ENCODE data around the gene CD1E.
"Not testable (repeated sequence)": the region's sequence is repeated elsewhere in the genome, so short reads cannot be mapped to it uniquely, and the experiment has no call there.

CD1E gene

GRCh38 chr1:158334526-158335212, 19.0 kb upstream of the CD1E start:
- Histone ChIP-seq H2AFZ (ENCODE audit: low read depth, low read length) (no peak overlapping the region), H3K4me1 (ENCODE audit: insufficient read depth, low read length) (no peaks in the 10 kb centered on the region), H3K9me3 (ENCODE audit: low read length) (no peaks in the 10 kb centered on the region), H3K4me3 (ENCODE audit: low read length) (no peak overlapping the region), H3K27me3 (ENCODE audit: insufficient read depth, low read length) (no peaks in the 10 kb centered on the region), H3K36me3 (ENCODE audit: insufficient read depth, low read length) (no peaks in the 10 kb centered on the region)

- Histone ChIP-seq H3K4me1 (ENCODE audit: insufficient read depth, low read length) (no peaks in the 10 kb centered on the region), H3K9me3 (ENCODE audit: low read length) (no peaks in the 10 kb centered on the region), H2AFZ (ENCODE audit: low read depth, low read length) (no peak overlapping the region)
These were observed 18.5 kb upstream of the CD1E start for GRCh38 chr1:158335213-158335532.

GRCh38 chr1:158336413-158336812, 17.3 kb upstream of the CD1E start:
- not testable (repeated sequence) for H2AFZ ChIP-seq (ENCODE audit: low read depth, low read length); H3K4me3 ChIP-seq (ENCODE audit: low read length); H3K4me1 ChIP-seq (ENCODE audit: insufficient read depth, low read length); H3K9me3 ChIP-seq (ENCODE audit: low read length); H3K36me3 ChIP-seq (ENCODE audit: insufficient read depth, low read length); H3K27me3 ChIP-seq (ENCODE audit: insufficient read depth, low read length)

More at GRCh38 chr1:158335213-158335532, 18.5 kb upstream of the CD1E start:
- no peak overlapping the region for H3K4me3 ChIP-seq (ENCODE audit: low read length)
- no peaks in the 10 kb centered on the region for H3K36me3 ChIP-seq (ENCODE audit: insufficient read depth, low read length)
- no peaks in the 10 kb centered on the region for H3K27me3 ChIP-seq (ENCODE audit: insufficient read depth, low read length)

GRCh38 chr1:158348946-158349345, 4.7 kb upstream of the CD1E start:
- H2AFZ ChIP-seq (ENCODE audit: low read depth, low read length); H3K27me3 ChIP-seq (ENCODE audit: insufficient read depth, low read length); H3K36me3 ChIP-seq (ENCODE audit: insufficient read depth, low read length); H3K4me1 ChIP-seq (ENCODE audit: insufficient read depth, low read length); H3K4me3 ChIP-seq (ENCODE audit: low read length); H3K9me3 ChIP-seq (ENCODE audit: low read length): not testable (repeated sequence)

GRCh38 chr1:158354255-158354654, 561 bp downstream of the CD1E start:
- Histone ChIP-seq H2AFZ (ENCODE audit: low read depth, low read length) (no peak overlapping the region), H3K4me1 (ENCODE audit: insufficient read depth, low read length) (no peaks in the 10 kb centered on the region), H3K27me3 (ENCODE audit: insufficient read depth, low read length) (no peaks in the 10 kb centered on the region), H3K4me3 (ENCODE audit: low read length) (no peak overlapping the region), H3K9me3 (ENCODE audit: low read length) (no peaks in the 10 kb centered on the region), H3K36me3 (ENCODE audit: insufficient read depth, low read length) (no peaks in the 10 kb centered on the region)

GRCh38 chr1:158355773-158356285, 2.1 kb downstream of the CD1E start:
- Histone ChIP-seq H3K4me1 (ENCODE audit: insufficient read depth, low read length) (no peaks in the 10 kb centered on the region), H3K4me3 (ENCODE audit: low read length) (no peak overlapping the region), H3K27me3 (ENCODE audit: insufficient read depth, low read length) (no peaks in the 10 kb centered on the region), H3K9me3 (ENCODE audit: low read length) (no peaks in the 10 kb centered on the region), H2AFZ (ENCODE audit: low read depth, low read length) (no peak overlapping the region), H3K36me3 (ENCODE audit: insufficient read depth, low read length) (no peaks in the 10 kb centered on the region)

GRCh38 chr1:158356616-158357015, 2.9 kb downstream of the CD1E start:
- no peak overlapping the region for H3K4me3 ChIP-seq (ENCODE audit: low read length)
- no peaks in the 10 kb centered on the region for H3K36me3 ChIP-seq (ENCODE audit: insufficient read depth, low read length)
- no peaks in the 10 kb centered on the region for H3K9me3 ChIP-seq (ENCODE audit: low read length)
- no peaks in the 10 kb centered on the region for H3K4me1 ChIP-seq (ENCODE audit: insufficient read depth, low read length)
- no peak overlapping the region for H2AFZ ChIP-seq (ENCODE audit: low read depth, low read length)
- no peaks in the 10 kb centered on the region for H3K27me3 ChIP-seq (ENCODE audit: insufficient read depth, low read length)

GRCh38 chr1:158357441-158357840, 3.7 kb downstream of the CD1E start:
- no peaks in the 10 kb centered on the region for H3K36me3 ChIP-seq (ENCODE audit: insufficient read depth, low read length)
- H3K9me3 ChIP-seq (ENCODE audit: low read length) = no peaks in the 10 kb centered on the region
- no peaks in the 10 kb centered on the region for H3K27me3 ChIP-seq (ENCODE audit: insufficient read depth, low read length)
- H3K4me3 ChIP-seq (ENCODE audit: low read length) = no peak overlapping the region
- H3K4me1 ChIP-seq (ENCODE audit: insufficient read depth, low read length) = no peaks in the 10 kb centered on the region
- H2AFZ ChIP-seq (ENCODE audit: low read depth, low read length) = no peak overlapping the region

GRCh38 chr1:158362482-158362881, 8.8 kb downstream of the CD1E start:
- H3K4me1 ChIP-seq (ENCODE audit: insufficient read depth, low read length) = no peaks in the 10 kb centered on the region
- no peaks in the 10 kb centered on the region for H3K27me3 ChIP-seq (ENCODE audit: insufficient read depth, low read length)
- H3K36me3 ChIP-seq (ENCODE audit: insufficient read depth, low read length) = no peaks in the 10 kb centered on the region
- no peak overlapping the region for H2AFZ ChIP-seq (ENCODE audit: low read depth, low read length)
- H3K4me3 ChIP-seq (ENCODE audit: low read length) = no peak overlapping the region
- no peaks in the 10 kb centered on the region for H3K9me3 ChIP-seq (ENCODE audit: low read length)

- Histone ChIP-seq H3K4me3 (ENCODE audit: low read length) (no peak overlapping the region), H3K36me3 (ENCODE audit: insufficient read depth, low read length) (no peaks in the 10 kb centered on the region), H3K4me1 (ENCODE audit: insufficient read depth, low read length) (no peaks in the 10 kb centered on the region), H2AFZ (ENCODE audit: low read depth, low read length) (no peak overlapping the region), H3K9me3 (ENCODE audit: low read length) (no peaks in the 10 kb centered on the region), H3K27me3 (ENCODE audit: insufficient read depth, low read length) (no peaks in the 10 kb centered on the region)
These were observed 9.2 kb downstream of the CD1E start for GRCh38 chr1:158362941-158363340.

GRCh38 chr1:158366783-158367182, 13.1 kb downstream of the CD1E start:
- Histone ChIP-seq H3K4me3 (ENCODE audit: low read length) (no peak overlapping the region), H2AFZ (ENCODE audit: low read depth, low read length) (no peak overlapping the region), H3K9me3 (ENCODE audit: low read length) (no peaks in the 10 kb centered on the region), H3K36me3 (ENCODE audit: insufficient read depth, low read length) (no peaks in the 10 kb centered on the region), H3K4me1 (ENCODE audit: insufficient read depth, low read length) (no peaks in the 10 kb centered on the region), H3K27me3 (ENCODE audit: insufficient read depth, low read length) (no peaks in the 10 kb centered on the region)

- Histone ChIP-seq H3K4me3 (ENCODE audit: low read length) (no peak overlapping the region), H3K27me3 (ENCODE audit: insufficient read depth, low read length) (no peaks in the 10 kb centered on the region), H3K9me3 (ENCODE audit: low read length) (no peaks in the 10 kb centered on the region), H3K36me3 (ENCODE audit: insufficient read depth, low read length) (no peaks in the 10 kb centered on the region), H2AFZ (ENCODE audit: low read depth, low read length) (no peak overlapping the region), H3K4me1 (ENCODE audit: insufficient read depth, low read length) (no peaks in the 10 kb centered on the region)
These were observed 17.7 kb downstream of the CD1E start for GRCh38 chr1:158371188-158371953.

- not testable (repeated sequence) for H3K9me3 ChIP-seq (ENCODE audit: low read length); H3K27me3 ChIP-seq (ENCODE audit: insufficient read depth, low read length); H3K36me3 ChIP-seq (ENCODE audit: insufficient read depth, low read length); H3K4me1 ChIP-seq (ENCODE audit: insufficient read depth, low read length); H2AFZ ChIP-seq (ENCODE audit: low read depth, low read length); H3K4me3 ChIP-seq (ENCODE audit: low read length)
These were observed 20.4 kb downstream of the CD1E start for GRCh38 chr1:158374101-158374500.

Measured in neuron (in vitro differentiated cells).